GM21360 (cell line): ENCODE data around the gene CDCA5.

Experiments used
- ATAC-seq: cut with Tn5 transposase; IDR thresholded peaks from one replicate; pipeline ENCODE4 v1.9.1; 2021; ENCODE audit warnings: mild to moderate bottlenecking, moderate library complexity; ENCODE audit not compliant: unreplicated experiment

The CDCA5 gene

GRCh38 chr11:65083834-65084597 is at the start of gene CDCA5, which contains the start of gene ZFPL1:
TSS of gene CDCA5 (minus strand) at chr11:65084040. CDS start at chr11:65083978, 62 bp downstream.
TSS of gene ZFPL1 (plus strand) at chr11:65084222. CDS start at chr11:65084699, 477 bp downstream.
- peak; percentile 76 for ATAC-seq

GRCh38 chr11:65132988-65133700 is 49.3 kb upstream of the CDCA5 start:
- ATAC-seq, result no peak

GRCh38 chr11:65132238-65132987 is 48.6 kb upstream of the CDCA5 start:
- ATAC-seq, result no peak

GRCh38 chr11:65131895-65132237 is 48.0 kb upstream of the CDCA5 start:
- no peak for ATAC-seq

GRCh38 chr11:65131417-65131776 is 47.6 kb upstream of the CDCA5 start:
- ATAC-seq, result no peak

GRCh38 chr11:65130631-65131416 is 47.0 kb upstream of the CDCA5 start:
- no peak for ATAC-seq

- ATAC-seq, result no peak
Measured at GRCh38 chr11:65129649-65130441, 46.0 kb upstream of the CDCA5 start.

GRCh38 chr11:65128182-65129145 is 44.6 kb upstream of the CDCA5 start:
- no peak for ATAC-seq

- no peak for ATAC-seq
Measured at GRCh38 chr11:65127473-65128181, 43.8 kb upstream of the CDCA5 start.

GRCh38 chr11:65126624-65127274 is 42.9 kb upstream of the CDCA5 start:
- no peak for ATAC-seq

- no peak for ATAC-seq
Measured at GRCh38 chr11:65125197-65126056, 41.6 kb upstream of the CDCA5 start.

- no peak for ATAC-seq
Measured at GRCh38 chr11:65124480-65125196, 40.8 kb upstream of the CDCA5 start.

- ATAC-seq, result peak; percentile 46
Measured at GRCh38 chr11:65121865-65122696, 38.2 kb upstream of the CDCA5 start, which contains the start of the genes FAU and MRPL49. TSS of gene FAU (minus strand) at chr11:65122134. CDS start at chr11:65121813, 321 bp downstream. TSS of gene MRPL49 (plus strand) at chr11:65122321. CDS start at chr11:65122347, 26 bp downstream.

GRCh38 chr11:65121447-65121864 is 37.6 kb upstream of the CDCA5 start:
- no peak for ATAC-seq

GRCh38 chr11:65120831-65121230 is 37.0 kb upstream of the CDCA5 start:
- ATAC-seq, result no peak
